ENCODE results near the gene RPL18A.

RPL18A gene

GRCh38 chr19:17859533-17860330 lies at the start of gene RPL18A:
Gene RPL18A (plus strand): TSS chr19:17859910. CDS start chr19:17859957, 47 bp downstream.
- peak; percentile 91 for TF ChIP-seq CTCF (IDR thresholded peaks at IDR 0.05)

GRCh38 chr19:17811103-17811502 lies 48.6 kb upstream of the RPL18A start:
- TF ChIP-seq CTCF (IDR thresholded peaks at IDR 0.05): no peak

GRCh38 chr19:17811681-17812080 lies 48.0 kb upstream of the RPL18A start:
- TF ChIP-seq CTCF (IDR thresholded peaks at IDR 0.05): no peak

GRCh38 chr19:17812099-17812498 lies 47.6 kb upstream of the RPL18A start:
- no peak for TF ChIP-seq CTCF (IDR thresholded peaks at IDR 0.05)

GRCh38 chr19:17817668-17818363 lies 41.9 kb upstream of the RPL18A start:
- TF ChIP-seq CTCF (IDR thresholded peaks at IDR 0.05): no peak

- no peak for TF ChIP-seq CTCF (IDR thresholded peaks at IDR 0.05)
Measured at GRCh38 chr19:17821190-17821589, 38.5 kb upstream of the RPL18A start, which contains the start of gene INSL3. Gene INSL3 (minus strand): TSS chr19:17821519. CDS start chr19:17821506, 13 bp downstream.

- TF ChIP-seq CTCF (IDR thresholded peaks at IDR 0.05): no peak
Measured at GRCh38 chr19:17824339-17824738, 35.4 kb upstream of the RPL18A start.

Measured in LNCAP (cell line).